Tibial nerve (tissue), 4 donors: Measurements from ENCODE around the gene MAGEB1. TPM values are rescaled to one million over a fixed set of nuclear protein-coding genes. Genes with fewer than 3 reads are reported as not detected.

ENCODE experiments used
- DNase-seq, 2 donors: peaks; one replicate each; pipeline ENCODE4 v3.0.0-alpha.2; 2019; ENCODE audit warnings: low spot score in 2 of 2
- H3K27ac ChIP-seq, 4 donors: fragments of 200-600 bp; sonication (generic) in 3 of 4; one replicate each; pipeline ENCODE4 v1.5.1; 2017 to 2019; ENCODE audit warnings: mild to moderate bottlenecking in 1 of 4
- H3K27me3 ChIP-seq, 2 donors: fragments of 200-600 bp; sonication (generic) in 1 of 2; one replicate each; pipeline versions ENCODE4 v1.5.1 to v1.6.0; 2017 to 2019
- H3K36me3 ChIP-seq, 3 donors: fragments of 200-600 bp; sonication (generic); one replicate each; pipeline ENCODE4 v1.5.1; 2018 to 2019
- H3K4me1 ChIP-seq, 4 donors: fragments of 200-600 bp; sonication (generic) in 3 of 4; one replicate each; pipeline ENCODE4 v1.5.1; 2017 to 2019
- H3K4me3 ChIP-seq, 4 donors: fragments of 200-600 bp; sonication (generic) in 3 of 4; one replicate each; pipeline ENCODE4 v1.5.1; 2017 to 2019; ENCODE audit warnings: mild to moderate bottlenecking in 1 of 4, moderate library complexity in 1 of 4
- H3K9me3 ChIP-seq, 4 donors: fragments of 200-600 bp; sonication (generic) in 3 of 4; one replicate each; pipeline ENCODE4 v1.5.1; 2017 to 2019
- EP300 ChIP-seq, 2 donors: sonication (generic); formaldehyde crosslinking; IDR thresholded peaks; one replicate each; pipeline ENCODE4 v1.6.1; 2017; ENCODE audit warnings: antibody characterized with exemption in 2 of 2, mild to moderate bottlenecking in 1 of 2
- POLR2A ChIP-seq, 2 donors: fragments of 450-650 bp; IDR thresholded peaks; one replicate each; pipeline ENCODE4 v1.6.1; 2017; ENCODE audit warnings: antibody characterized with exemption in 2 of 2, mild to moderate bottlenecking in 2 of 2, moderate library complexity in 2 of 2
- WGBS, 2 donors: methylation state at CpG; one replicate each; pipeline ENCODE4 v1.1.5; 2018; 5-methylcytosine and 5-hydroxymethylcytosine counted together
- total RNA-seq, 4 donors: library from RNA; depleted of rRNA; stranded (reverse); fragments of >200 nt; gene quantifications; one replicate each; pipeline ENCODE4 v1.1.0, GENCODE V29; 2016
- TF ChIP-seq, protein P1 (sequence below), 5 experiments: fragments of 200-600 bp in 3 of 5; fragments of 450-650 bp in 2 of 5; sonication (generic) in 3 of 5; IDR thresholded peaks; one replicate each; pipeline ENCODE4 v1.5.1; 2016 to 2019; ENCODE audit warnings: antibody characterized with exemption in 5 of 5, mild to moderate bottlenecking in 3 of 5, moderate library complexity in 2 of 5

MAGEB1 gene
- total RNA-seq, 4 donors from 2014 or later: not detected

DNA sequence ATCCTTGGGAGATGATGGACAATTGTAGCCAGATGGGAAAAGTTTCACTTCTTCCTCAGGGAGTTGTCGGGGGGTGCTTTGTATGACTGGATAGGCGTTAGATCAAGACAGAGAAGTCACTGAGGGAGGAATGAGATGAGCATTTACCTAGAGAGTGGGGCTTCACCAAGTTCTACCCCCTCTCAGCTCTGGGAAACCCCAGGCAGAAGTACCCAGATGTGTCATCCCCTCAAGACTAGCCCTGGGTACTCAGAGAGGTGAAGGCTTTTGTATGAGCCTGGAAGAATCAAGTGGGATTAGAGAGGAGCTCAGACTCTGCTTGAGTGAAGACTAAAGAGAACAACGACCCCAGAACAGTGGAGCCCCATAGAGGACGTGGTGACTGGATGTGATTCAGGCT lies 1.9 kb downstream of the MAGEB1 start:
- Histone ChIP-seq H3K27me3 (peaks cover 0 to 4% of the 10 kb centered on the region in 2 donors), H3K27ac (no peak overlapping the region)
- TF ChIP-seq, protein P1, sequence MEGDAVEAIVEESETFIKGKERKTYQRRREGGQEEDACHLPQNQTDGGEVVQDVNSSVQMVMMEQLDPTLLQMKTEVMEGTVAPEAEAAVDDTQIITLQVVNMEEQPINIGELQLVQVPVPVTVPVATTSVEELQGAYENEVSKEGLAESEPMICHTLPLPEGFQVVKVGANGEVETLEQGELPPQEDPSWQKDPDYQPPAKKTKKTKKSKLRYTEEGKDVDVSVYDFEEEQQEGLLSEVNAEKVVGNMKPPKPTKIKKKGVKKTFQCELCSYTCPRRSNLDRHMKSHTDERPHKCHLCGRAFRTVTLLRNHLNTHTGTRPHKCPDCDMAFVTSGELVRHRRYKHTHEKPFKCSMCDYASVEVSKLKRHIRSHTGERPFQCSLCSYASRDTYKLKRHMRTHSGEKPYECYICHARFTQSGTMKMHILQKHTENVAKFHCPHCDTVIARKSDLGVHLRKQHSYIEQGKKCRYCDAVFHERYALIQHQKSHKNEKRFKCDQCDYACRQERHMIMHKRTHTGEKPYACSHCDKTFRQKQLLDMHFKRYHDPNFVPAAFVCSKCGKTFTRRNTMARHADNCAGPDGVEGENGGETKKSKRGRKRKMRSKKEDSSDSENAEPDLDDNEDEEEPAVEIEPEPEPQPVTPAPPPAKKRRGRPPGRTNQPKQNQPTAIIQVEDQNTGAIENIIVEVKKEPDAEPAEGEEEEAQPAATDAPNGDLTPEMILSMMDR (IDR thresholded peaks at IDR 0.05): no peak
- TF ChIP-seq POLR2A (IDR thresholded peaks at IDR 0.05): no peak
- TF ChIP-seq EP300 (IDR thresholded peaks at IDR 0.05): no peak

DNA sequence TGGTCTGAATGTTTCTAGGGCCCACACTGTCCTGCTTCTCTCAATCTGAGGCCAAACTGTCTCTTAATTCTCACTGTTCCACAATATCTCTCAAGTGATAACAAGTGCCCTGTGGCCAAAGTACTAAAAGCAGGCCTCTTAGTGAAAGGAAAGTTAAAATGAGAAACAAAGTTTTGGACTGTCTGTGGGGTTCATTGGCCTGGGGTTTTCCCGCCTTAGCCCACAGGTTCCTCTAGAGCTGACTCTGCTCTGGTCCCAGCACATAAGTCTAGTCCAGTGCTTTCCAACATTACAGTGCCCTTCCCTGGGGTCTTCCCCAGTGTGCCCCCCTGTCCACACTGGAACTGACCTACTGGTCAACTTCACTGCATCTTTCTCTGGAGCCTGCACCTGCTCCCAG lies 6.3 kb downstream of the MAGEB1 start:
- H3K4me1 ChIP-seq: no peaks in the 10 kb centered on the region
- DNase-seq: no peak
- H3K4me3 ChIP-seq: no peak overlapping the region
- H3K36me3 ChIP-seq: no peaks in the 10 kb centered on the region
- WGBS, 2 donors: 75 to 100% methylated on average over 1 of the region's 1 CpG
- no peaks in the 10 kb centered on the region for H3K27me3 ChIP-seq
- TF ChIP-seq EP300 (IDR thresholded peaks at IDR 0.05) (no peak), POLR2A (IDR thresholded peaks at IDR 0.05) (no peak)
- TF ChIP-seq, protein P1 (IDR thresholded peaks at IDR 0.05): no peak
- no peak overlapping the region for H3K27ac ChIP-seq
- no peaks in the 10 kb centered on the region for H3K9me3 ChIP-seq

More for the DNA sequence above, 1.9 kb downstream of the MAGEB1 start:
- H3K36me3 ChIP-seq: no peaks in the 10 kb centered on the region
- no peaks in the 10 kb centered on the region for H3K4me1 ChIP-seq
- no peak overlapping the region for H3K4me3 ChIP-seq
- WGBS, 2 donors: 57 to 92% methylated on average over 4 of the region's 4 CpGs
- H3K9me3 ChIP-seq: no peaks in the 10 kb centered on the region
- DNase-seq: no peak

DNA sequence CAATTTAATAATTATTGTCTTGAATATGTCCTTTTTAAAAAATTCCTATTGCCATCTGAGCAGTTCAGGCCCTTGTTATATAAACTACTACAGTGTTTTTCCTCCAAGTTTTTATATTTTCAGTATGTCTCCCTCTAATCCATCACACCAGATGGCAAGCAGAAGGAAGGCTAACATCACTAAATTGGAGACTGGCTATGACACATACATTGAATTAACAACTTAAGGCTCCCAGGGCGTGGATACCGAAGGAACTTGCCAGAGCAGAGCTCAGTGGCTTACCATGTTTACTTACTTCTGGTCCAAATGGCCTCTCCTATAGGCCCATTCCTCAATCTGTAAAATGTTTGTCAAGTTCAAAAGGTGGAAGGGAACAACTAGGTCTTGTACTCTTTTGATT lies 13.0 kb downstream of the MAGEB1 start:
- Histone ChIP-seq H3K27me3 (no peaks in the 10 kb centered on the region), H3K36me3 (no peaks in the 10 kb centered on the region), H3K27ac (no peak overlapping the region), H3K9me3 (no peaks in the 10 kb centered on the region), H3K4me1 (no peaks in the 10 kb centered on the region), H3K4me3 (no peak overlapping the region)
- no peak for TF ChIP-seq POLR2A (IDR thresholded peaks at IDR 0.05)
- no peak for TF ChIP-seq EP300 (IDR thresholded peaks at IDR 0.05)
- TF ChIP-seq, protein P1 (IDR thresholded peaks at IDR 0.05): no peak
- WGBS, 2 donors: 79 to 91% methylated on average over 2 of the region's 2 CpGs
- DNase-seq: no peak

DNA sequence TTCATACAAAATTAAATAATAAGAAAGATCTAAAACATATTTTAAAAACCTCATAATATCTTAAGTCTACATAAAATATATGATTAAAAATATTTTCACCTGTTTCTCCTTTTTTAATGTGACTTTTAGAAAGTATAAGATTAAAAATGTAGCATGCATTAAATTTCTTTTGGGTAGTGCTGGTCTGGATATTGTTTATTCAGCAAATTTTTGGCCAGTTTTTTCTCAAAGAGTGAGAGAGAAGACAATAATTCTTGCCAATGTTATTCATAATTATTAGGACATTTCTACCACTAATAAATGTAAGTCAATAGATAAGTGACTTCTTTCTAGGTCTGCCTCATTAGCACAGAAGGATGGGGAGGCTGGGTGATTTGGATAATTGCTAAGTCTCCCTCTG lies 14.1 kb downstream of the MAGEB1 start:
- DNase-seq: no peak
- Histone ChIP-seq H3K4me1 (no peaks in the 10 kb centered on the region), H3K9me3 (no peaks in the 10 kb centered on the region), H3K27ac (no peak overlapping the region), H3K27me3 (no peaks in the 10 kb centered on the region), H3K36me3 (no peaks in the 10 kb centered on the region), H3K4me3 (no peak overlapping the region)
- no peak for TF ChIP-seq POLR2A (IDR thresholded peaks at IDR 0.05)
- no peak for TF ChIP-seq EP300 (IDR thresholded peaks at IDR 0.05)
- TF ChIP-seq, protein P1 (IDR thresholded peaks at IDR 0.05): no peak

DNA sequence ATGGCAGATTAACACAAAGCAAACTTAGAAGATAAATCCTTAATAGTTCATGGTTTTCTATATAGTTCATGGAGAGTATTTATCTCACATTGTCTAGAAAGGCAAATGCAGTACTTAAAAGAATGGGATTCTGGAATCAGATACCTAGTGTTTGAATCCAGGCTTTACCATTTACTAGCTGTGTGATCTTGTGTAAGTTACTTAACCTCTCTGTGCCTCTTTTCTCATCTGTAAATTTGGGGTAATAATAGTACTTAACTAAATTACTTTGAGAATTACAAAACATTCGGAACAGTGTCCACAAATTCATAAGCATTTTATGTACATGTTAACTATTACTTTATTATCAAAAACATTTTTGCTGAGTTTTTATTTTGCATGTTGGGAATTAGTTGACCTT lies 15.8 kb downstream of the MAGEB1 start:
- Histone ChIP-seq H3K9me3 (no peaks in the 10 kb centered on the region), H3K4me1 (no peaks in the 10 kb centered on the region), H3K27ac (no peak overlapping the region), H3K27me3 (peaks cover 0 to 9% of the 10 kb centered on the region in 2 donors), H3K36me3 (no peaks in the 10 kb centered on the region), H3K4me3 (no peak overlapping the region)
- TF ChIP-seq POLR2A (IDR thresholded peaks at IDR 0.05): no peak
- TF ChIP-seq, protein P1 (IDR thresholded peaks at IDR 0.05): no peak
- TF ChIP-seq EP300 (IDR thresholded peaks at IDR 0.05): no peak
- WGBS, 2 donors: 83 to 88% methylated on average over 1 of the region's 1 CpG
- no peak for DNase-seq
